GM21381 (cell line): ENCODE results near the gene SLC11A1.

Source experiments
- ATAC-seq: cut with Tn5 transposase; IDR thresholded peaks from one replicate; pipeline ENCODE4 v1.9.1; 2021; ENCODE audit warnings: mild to moderate bottlenecking, moderate library complexity; ENCODE audit not compliant: unreplicated experiment

Gene SLC11A1, protein sequence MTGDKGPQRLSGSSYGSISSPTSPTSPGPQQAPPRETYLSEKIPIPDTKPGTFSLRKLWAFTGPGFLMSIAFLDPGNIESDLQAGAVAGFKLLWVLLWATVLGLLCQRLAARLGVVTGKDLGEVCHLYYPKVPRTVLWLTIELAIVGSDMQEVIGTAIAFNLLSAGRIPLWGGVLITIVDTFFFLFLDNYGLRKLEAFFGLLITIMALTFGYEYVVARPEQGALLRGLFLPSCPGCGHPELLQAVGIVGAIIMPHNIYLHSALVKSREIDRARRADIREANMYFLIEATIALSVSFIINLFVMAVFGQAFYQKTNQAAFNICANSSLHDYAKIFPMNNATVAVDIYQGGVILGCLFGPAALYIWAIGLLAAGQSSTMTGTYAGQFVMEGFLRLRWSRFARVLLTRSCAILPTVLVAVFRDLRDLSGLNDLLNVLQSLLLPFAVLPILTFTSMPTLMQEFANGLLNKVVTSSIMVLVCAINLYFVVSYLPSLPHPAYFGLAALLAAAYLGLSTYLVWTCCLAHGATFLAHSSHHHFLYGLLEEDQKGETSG

DNA sequence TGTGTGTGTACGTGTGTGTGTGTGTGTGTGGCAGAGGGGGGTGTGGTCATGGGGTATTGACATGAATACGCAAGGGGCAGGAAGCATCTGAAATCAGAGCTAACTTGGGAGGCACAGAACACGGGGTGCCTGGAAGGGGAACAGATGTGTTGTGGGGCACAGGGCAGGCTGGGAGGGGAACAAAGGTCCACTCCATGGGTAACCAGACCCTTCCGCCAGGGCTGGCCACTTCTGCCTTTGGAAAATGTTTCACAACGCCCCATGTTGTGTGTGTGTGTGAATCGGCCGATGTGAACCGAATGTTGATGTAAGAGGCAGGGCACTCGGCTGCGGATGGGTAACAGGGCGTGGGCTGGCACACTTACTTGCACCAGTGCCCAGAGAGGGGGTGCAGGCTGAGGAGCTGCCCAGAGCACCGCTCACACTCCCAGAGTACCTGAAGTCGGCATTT is at the start of gene SLC11A1:
Gene SLC11A1 (plus strand): TSS at position 358 of the 451 bp plus-strand sequence. CDS start 96 bp downstream, outside the sequence.
- no peak for ATAC-seq

DNA sequence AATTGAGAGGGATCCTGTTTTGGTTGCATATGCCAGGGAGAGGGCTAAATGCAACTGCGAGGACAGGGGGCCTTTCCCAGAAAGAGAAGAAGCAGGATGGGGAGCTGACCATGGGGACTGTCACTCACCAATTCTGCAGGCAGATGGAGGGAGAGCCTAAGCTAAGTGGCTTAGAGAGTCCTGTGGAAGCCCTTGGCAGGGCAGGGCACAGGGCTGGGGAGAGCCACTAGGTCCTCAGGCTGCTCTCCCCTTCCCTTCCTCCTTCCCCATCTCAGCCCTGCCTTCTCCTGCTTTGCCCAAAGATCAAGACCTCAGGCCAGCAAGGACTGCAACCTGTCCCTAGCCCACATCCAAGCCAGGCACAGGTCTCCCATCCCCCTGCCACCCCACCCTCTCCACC is 49.8 kb upstream of the SLC11A1 start:
- ATAC-seq = no peak

DNA sequence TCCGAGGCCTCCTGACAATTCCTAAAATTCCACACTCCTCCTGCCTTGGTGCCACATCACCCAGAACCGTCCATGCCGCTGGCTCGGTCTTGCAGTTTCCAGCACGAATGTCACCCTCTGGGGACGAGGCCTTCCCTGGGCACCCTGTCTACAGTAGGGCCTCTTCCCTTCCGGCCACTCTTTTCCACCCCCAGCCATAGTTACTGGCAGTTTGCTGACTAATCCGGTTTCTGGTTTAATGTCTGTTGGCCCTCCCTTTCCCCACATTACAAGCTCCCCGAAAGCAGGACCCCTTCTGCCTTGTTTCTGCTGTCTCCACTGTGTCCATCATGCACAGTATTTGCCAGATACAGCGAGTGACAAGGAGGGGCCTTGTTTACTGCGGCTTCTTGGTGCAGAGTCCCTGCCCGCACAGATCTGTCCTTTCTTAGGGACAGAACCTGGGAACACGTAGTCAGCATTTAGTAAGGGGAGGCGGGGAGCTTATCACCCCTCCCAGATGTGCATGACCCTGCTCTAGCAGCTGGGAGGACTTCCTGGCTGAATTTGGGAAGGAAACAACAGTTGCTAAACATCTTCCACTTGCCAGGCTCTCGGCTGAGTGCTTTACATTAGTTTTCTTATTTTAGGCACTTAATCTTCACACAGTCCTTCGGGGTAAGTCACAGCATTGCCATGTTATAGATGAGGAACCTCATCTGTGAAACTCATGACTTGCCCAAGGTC is 49.0 kb upstream of the SLC11A1 start:
- ATAC-seq = no peak

DNA sequence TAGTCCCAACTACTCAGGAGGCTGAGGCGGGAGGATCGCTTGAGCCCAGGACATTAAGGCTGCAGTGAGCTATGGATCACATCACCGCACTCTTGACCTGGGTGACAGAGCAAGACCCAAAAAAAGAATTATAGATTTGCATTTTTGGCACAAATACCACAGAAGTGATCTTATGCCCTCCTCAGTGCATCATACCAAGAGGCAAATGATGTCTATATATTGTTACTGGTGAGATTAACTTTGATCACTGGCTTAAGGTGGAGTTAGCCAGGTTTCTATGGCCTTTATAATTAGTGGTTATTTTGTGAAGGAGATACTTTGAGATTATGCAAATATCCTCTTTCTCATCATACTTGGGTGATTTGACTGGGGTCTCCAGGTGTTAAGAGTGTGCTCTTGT is 47.5 kb upstream of the SLC11A1 start:
- no peak for ATAC-seq

DNA sequence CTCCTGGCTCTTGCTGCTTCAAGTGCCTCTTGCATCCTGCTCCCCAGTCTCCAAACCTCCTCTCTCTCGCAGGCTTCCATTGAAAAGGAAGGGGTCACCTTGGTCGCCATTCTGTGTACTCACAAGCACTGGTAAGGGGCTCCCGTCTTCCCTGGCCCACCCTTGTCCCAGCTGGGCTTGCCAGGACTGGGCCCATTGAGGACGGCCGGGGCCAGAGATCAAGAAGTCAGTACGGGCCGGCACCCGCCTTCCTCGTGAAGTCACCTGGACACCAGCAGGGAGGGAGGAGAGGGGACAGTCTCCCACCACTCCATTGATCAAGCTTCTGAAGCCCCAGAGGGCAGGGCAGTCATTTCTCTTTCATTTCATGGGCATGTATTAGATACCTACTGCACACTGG is 41.4 kb upstream of the SLC11A1 start:
- ATAC-seq = no peak

DNA sequence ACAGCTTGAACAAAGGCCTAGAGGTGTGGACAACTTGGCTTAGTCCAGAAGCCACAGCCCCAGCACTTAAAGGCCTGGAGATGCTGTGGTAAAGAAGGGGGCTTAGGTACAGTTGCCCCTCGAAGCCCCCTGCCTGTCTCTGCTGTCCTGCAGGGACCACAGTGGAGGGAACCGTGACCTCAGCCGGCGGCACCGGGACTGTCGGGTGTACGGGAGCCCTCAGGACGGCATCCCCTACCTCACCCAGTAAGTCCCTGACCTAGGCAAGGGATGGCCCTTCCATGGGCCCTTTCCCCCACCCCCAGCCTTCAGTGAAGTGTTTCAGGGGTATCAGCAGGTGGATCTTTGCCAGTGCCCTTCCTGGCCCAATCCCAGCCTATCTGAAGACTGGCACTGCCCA is 40.7 kb upstream of the SLC11A1 start:
- ATAC-seq = no peak

DNA sequence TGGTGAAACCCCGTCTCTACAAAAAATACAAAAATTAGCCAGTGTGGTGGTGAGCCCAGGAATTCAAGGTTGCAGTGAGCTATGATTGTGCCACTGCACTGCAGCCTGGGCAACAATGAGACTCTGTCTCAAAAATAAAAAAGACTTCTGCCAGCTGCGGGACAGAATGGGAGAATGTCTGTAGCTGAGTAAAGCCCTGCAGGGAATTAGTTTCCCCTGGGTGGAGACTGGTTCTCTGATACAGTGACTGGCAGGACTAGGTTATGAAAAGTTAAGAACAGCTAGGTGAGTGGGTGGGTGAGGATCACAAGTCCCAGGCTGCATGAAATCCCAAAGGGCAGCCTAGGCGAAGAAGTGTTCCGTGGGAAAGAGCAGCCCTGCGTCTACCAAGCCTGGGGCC is 39.2 kb upstream of the SLC11A1 start:
- ATAC-seq = no peak

DNA sequence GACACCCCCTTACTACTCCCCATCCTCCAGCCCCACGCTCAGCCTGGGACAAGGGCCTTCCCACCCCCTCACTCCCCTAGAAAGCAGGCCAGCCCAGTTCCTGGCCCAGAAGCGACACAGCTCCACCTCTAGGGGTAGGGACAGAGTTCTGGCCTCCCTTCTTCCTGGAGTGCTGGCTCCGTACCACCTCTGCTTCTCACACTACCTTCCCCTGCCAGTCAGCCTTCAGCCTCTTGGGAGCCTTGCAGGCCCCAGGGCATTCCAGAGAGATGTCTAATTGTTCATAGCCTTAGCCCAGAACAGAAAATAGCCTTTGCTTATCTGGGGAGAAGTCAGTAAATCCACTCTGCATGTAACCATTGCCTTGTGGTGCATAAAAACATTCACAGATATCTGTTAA is 38.5 kb upstream of the SLC11A1 start:
- no peak for ATAC-seq

DNA sequence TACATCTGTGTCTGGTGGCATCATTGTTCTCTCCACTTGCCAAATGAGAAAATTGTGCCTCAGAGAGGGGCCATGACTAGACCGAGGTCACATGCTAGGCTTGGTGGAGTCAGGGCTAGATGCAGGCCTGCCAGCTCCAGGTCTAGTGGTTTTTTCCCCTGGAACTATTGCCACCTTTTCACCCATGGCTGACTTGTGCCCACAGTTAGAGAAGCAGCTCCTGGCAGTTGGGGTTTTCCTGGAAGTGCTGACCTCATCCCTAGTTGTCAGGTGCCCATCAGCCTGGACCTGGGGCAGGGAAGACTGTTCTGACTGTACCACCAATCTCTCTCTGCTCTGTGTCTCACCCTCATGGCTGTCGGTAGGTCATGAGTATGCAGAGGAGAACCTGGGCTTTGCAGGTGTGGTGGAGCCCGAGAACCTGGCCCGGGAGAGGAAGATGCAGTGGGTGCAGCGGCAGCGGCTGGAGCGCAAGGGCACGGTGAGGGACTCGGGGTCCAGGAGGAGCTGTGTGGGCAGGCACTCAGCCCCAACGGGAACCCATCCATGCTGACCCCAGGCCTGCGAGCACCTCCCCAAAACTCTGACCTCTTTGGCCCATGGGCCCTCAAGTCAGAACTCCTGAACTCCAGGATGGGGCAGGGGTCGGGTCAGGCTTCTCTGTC is 37.9 kb upstream of the SLC11A1 start:
- no peak for ATAC-seq

DNA sequence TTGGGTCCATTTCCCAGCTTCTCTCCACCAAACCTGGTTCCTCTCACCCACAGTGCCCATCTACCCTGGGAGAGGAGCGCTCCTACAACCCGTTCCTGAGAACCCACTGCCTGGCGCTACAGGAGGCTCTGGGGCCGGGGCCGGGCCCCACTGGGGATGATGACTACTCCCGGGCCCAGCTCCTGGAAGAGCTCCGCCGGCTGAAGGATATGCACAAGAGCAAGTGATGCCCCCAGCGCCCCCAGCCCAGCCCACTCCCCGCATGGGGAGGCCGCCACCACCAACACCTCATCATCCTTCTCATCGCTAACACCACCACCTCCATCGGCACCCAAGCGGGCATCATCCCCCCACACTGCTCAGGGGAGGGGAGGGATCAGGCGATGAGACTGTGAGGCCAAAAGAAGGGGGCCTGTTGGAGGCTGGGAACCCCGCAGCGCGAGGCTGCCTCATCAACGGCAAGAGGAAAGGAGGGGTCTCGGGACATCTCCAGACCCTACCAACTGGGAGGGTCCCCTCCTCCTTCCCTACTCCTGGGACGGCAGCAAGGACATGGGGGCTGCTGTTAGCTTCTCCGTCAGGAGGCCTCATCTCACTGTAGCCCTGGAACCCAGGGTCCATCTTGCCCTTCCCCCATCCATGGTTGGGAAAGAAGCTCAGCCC is 37.2 kb upstream of the SLC11A1 start:
- ATAC-seq = no peak

DNA sequence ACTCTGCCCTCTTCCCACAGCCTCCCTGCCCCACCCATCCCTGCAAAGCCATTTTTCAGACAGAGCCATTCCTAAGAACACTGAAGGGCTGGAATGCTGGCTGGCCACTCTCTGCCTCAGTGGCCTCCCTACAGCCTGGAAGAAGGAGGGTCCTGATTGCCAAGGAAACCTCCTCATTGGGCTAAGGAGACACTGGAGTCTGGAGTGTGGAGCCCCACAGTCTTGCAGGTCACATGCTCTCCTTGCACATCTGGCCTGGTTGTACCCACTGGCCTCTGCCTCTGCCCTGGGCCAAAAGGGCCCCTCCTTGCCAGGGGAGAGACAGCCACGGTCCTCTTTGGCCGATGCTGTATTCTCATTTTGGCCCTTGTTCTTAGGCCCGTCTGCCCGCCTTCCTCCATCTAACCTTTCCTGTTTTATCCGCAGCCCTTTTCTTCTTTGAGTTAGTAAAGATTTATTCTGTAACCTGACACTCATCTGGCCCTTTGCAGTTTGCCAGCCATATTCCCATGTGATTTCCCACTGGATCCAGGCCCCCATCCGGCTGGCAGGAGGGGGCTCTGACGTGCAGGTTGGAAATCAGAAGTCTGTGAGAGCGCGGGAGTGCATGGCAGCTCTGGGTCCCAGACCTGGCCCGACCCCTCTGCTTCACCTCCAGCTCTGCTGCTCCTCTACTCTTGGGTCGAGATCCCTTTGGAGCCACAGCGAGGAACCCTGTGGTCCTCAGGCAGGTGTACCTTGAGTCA is 36.4 kb upstream of the SLC11A1 start:
- no peak for ATAC-seq

DNA sequence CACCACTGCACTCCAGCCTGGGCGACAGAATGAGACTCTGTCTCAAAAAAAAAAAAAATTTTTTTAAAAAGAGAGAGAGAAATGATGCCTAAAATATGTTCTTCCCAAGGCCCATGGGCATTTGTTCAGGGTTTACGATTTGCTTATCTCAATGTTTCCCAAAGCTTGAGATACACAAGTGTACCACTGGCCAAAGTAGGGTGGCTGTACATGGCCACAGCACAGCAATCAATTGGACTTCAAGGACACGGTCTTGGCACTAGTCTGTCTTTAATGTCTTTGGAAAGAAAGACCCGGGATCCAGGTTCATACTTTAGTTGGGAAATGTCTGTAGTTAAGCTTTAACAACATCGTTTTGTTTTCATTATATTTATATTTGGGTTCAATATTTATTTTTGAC is 34.9 kb upstream of the SLC11A1 start:
- ATAC-seq = no peak

DNA sequence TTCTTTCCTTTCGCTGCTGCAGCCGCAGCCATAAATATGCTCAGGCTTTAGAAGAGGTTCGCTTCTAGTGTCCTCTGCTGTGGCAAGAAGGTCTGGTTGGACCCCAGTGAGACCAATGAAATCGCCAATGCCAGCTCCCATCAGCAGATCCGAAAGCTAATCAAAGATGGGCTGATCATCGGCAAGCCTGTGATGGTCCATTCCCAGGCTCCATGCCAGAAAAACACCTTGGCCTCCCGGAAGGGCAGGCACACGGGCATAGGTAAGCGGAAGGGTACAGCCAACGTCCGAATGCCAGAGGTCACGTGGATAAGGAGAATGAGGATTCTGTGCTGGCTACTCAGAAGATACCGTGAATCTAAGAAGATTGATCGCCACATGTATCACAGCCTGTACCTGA is 28.0 kb upstream of the SLC11A1 start:
- ATAC-seq = no peak

DNA sequence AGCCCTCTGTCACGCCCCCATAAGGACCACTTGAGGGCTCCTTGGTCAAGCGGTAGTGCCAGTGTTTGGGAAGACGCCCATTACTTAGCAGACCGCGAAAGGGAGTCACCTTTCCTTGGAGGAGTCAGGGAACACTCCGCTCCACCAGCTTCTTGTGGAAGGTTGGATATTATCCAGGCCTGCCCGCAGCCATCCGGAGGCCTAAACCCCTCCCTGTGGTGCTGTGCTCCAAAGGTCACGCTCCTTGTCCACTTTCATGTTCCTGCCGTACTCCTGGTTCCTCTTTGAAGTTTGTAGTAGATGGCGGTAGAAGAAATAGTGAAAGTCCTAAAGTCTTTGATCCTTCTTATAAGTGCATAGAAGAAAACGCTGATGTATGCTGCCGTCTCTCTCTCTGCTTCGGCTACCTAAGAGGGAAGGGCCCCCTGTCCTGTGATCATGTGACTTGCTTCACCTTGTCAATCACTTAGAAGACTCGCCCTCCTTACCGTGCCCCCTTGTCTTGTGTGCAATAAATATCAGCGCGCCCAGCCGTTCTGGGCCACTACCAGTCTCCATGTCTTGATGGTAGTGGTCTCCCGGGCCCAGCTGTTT is 27.1 kb upstream of the SLC11A1 start:
- no peak for ATAC-seq

DNA sequence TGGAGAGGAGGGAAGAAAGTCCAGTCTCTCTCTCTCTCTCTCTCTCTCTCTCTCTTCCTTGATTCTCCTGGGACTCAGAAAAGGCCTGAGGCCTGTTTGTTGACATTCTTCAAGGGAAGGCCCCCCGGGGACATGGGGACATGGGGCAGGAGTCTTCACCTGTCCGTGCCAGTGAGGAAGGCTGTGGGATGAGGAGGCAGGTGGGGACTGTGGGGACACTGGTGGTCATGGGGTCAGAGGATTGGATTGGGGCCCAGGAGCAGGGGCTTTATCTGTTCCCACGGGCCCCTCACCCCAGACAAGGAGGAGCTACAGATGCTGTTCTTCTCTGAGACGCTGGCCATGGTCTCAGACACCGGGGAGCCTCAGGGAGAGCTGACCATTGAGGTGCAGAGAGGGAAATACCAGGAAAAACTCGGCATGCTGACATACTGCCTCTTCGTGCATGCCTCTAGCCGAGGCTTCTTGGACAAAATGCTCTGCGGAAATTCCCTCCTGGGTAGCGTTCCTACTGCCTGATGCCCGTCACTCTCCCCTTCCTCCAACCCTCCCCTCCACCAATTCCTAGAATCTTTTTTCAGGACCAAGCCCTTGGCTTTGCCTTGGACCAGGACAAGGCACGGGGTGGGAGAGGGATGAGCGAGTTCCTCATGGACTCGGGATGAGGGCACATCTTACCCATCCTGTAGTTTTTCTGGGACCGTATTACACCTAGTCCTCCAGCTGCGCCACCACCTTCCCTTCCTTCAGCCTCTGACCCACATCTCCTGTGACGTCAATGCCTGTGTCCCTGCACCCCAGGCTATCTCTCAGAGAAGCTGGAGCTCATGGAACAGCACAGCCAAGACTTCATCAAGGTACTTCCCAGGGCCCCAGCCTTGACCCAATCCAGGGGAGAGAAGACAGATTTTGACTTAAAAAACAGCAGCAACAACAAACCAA is 24.6 kb upstream of the SLC11A1 start:
- ATAC-seq = no peak

DNA sequence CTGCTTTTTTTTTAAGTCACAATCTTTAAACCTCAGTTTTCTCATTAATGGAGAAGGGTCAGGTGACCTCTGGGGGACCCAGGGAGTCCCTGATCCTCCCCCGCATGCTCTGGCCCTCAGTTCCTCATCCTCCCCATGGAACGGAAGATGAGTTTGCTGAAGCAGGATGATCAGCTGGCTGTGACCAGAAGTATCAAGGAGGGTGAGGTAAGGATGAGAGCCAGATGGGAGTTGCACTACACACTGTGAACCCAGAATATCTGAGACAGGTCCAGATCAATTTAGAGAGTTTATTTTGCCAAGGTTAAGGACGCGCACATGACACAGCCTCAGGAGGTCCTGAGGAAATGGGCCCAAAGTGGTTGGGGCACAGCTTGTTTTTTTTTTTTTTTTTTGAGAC is 21.6 kb upstream of the SLC11A1 start:
- ATAC-seq = no peak

DNA sequence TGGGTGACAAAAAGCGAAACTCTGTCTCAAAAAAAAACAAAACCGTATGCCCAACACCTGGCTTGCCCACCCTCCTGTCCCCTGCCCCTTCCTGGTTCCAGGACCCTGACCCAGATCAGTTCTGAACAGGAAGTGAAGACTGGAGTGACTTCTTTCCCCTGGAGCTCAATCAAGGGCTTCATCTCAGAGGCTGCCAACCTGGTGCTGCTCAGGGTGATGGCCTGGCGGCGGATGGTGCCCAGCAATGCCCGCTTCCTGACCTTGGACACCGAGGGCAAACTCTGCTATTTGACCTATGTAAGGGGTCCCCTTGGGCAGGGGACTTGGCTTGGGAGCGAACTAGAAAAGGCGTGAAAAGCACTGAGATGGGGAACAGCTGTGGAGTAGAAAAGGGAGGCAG is 19.5 kb upstream of the SLC11A1 start:
- no peak for ATAC-seq

DNA sequence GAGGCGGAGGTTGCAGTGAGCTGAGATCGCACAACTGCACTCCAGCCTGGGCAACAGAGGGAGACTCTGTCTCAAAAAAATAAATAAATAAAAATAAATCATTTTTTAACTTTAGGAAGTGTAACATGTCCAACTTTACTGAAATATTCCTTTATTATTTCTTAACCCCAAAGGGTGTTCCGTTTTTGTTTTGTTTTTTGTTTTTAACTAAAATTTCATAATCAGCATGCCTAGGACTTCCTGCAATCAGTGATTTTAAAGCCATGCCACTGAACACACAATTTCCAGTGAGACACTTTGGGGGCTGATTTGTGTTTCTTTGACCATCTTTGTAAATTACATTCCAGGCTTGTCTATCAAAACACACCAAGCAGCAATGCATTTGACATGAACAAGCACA is 18.3 kb upstream of the SLC11A1 start:
- ATAC-seq = no peak

DNA sequence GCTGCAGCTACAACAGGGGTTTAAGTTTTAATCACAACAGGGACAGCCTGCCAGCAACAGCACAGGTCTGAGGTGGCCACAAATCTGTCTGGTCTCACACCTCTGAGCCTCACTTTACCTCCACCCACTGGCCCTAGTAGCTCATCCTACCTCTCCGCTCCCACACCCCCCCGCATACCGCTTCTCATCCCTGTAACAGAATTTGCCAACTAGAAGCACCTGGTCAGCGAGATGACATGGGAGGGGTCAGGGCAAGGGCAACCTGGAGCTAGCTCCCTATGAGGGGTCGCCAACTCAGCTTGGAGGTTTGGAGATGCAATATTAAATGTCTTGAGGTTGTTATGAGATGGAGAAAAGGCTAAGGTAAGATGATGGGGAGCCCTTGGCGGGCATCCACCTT is 17.9 kb upstream of the SLC11A1 start:
- ATAC-seq = no peak
